ENCODE results near the gene SH3RF1. TPM values are rescaled to one million over a fixed set of nuclear protein-coding genes. Genes with fewer than 3 reads are reported as not detected.

SH3RF1 gene
- total and polyA plus RNA-seq, 10 of the 15 experiments (the other 5 are each of a cell fraction or from before 2014, with no cell fraction given): 4.5 to 22.5 (median 10.4) TPM

DNA sequence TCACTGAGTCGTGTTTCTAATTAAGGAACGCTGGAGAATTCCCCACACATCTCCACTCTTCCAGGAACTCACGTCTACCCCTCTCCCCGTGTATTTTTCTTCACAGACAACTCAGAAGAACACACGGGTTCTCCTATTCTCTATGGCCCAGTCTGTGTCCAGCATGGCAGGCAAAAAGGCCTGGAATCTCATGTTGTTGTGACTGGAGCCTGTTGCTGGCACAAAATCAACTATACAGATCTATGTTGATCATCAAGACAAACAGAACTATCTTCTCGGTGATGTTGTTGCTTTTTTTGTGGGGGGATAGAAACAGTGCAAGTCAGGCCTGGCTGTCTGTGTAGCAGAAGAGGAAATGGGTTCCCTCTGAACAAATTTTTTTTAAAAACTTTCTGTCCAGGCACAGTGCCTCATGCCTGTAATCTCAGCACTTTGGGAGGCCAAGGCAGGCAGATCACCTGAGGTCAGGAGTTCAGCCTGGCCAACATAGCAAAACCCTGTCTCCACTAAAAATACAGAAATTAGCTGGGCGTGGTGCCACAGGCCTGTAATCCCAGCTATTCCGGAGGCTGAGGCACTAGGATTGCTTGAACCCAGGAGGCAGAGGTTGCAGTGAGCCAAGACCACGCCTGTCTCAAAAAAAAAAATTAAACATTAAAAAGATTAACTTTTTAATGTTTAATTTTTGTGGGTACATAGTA lies 210.2 kb downstream of the SH3RF1 start:
- RAD21 ChIA-PET (ENCODE audit: unreplicated experiment): no interaction called here
- Histone ChIP-seq H3K36me3 (ENCODE audit: control insufficient read depth in 2 of 2, insufficient read depth in 2 of 2, low read length in 1 of 2) (no peaks in the 10 kb centered on the region), H4K20me1 (ENCODE audit: control insufficient read depth, insufficient read depth) (no peaks in the 10 kb centered on the region), H3K79me2 (ENCODE audit: control insufficient read depth, insufficient read depth, low read length) (no peaks in the 10 kb centered on the region), H3K4me1 (ENCODE audit: control insufficient read depth, insufficient read depth, low read length) (no peaks in the 10 kb centered on the region), H3K4me3 (no peak overlapping the region), H3K4me2 (ENCODE audit: control insufficient read depth, insufficient read depth) (no peak overlapping the region), H3K27ac (ENCODE audit: control insufficient read depth, insufficient read depth) (no peak overlapping the region), H3K9me3 (replicated peaks; ENCODE audit: control insufficient read depth, insufficient read depth, low read length) (no peaks in the 10 kb centered on the region), H2AFZ (ENCODE audit: control insufficient read depth, low read depth, low read length) (no peak overlapping the region), H3K9ac (ENCODE audit: control insufficient read depth, insufficient read depth, low read length) (no peak overlapping the region), H3K27me3 (replicated peaks in 1 of 2; ENCODE audit: control insufficient read depth in 2 of 2, insufficient read depth in 2 of 2, low read length in 1 of 2) (no peaks in the 10 kb centered on the region)
- CTCF ChIA-PET: interaction anchor here (0.7 to 0.8 kb wide), 2 partner anchors 13 to 218 kb away, joined by 3 read pairs; no protein-coding TSS in a partner anchor
- TF ChIP-seq ZZZ3 (IDR thresholded peaks at IDR 0.05; ENCODE audit: control insufficient read depth, insufficient read length, low read depth) (no peak), JUNB (IDR thresholded peaks at IDR 0.05) (no peak)
- POLR2A ChIA-PET: no interaction called here
- SMC1A ChIA-PET (ENCODE audit: uncharacterized antibody, unreplicated experiment): no interaction called here
- in situ Hi-C loops (cut with MboI): no loop called here
- DNase-seq (ENCODE audit: low read depth, low spot score) (no peak), FAIRE-seq (no peak), ATAC-seq (no peak)
- no TSS peak for BruUV-seq (replicated peaks)
- 33% methylated on average over 9 of the region's 9 CpGs for WGBS (ENCODE audit: insufficient coverage, insufficient replicate concordance, low lambda C conversion rate, missing lambda C conversion rate)
- intact Hi-C loops (cut with micrococcal nuclease; ENCODE audit: unreplicated experiment): no loop called here

- ChIA-PET POLR2A (interaction anchor here (0.5 to 0.7 kb wide), 2 partner anchors 502 to 1982 kb away, joined by 3 to 4 read pairs; no protein-coding TSS in a partner anchor), RAD21 (ENCODE audit: unreplicated experiment) (no interaction called here), CTCF (interaction anchor here (0.7 to 0.8 kb wide), 2 partner anchors 12 to 219 kb away, joined by 3 read pairs; no protein-coding TSS in a partner anchor), SMC1A (ENCODE audit: uncharacterized antibody, unreplicated experiment) (no interaction called here)
- FAIRE-seq: no peak
- no peak overlapping the region for H3K27ac ChIP-seq (ENCODE audit: control insufficient read depth, insufficient read depth)
- no peak overlapping the region for H3K4me2 ChIP-seq (ENCODE audit: control insufficient read depth, insufficient read depth)
- no peak for ATAC-seq
- no peaks in the 10 kb centered on the region for H3K4me1 ChIP-seq (ENCODE audit: control insufficient read depth, insufficient read depth, low read length)
- intact Hi-C loops (cut with micrococcal nuclease; ENCODE audit: unreplicated experiment) (no loop called here), in situ Hi-C loops (cut with MboI) (no loop called here)
- TF ChIP-seq JUND (IDR thresholded peaks at IDR 0.05; ENCODE audit: low read depth, low read length) (no peak), PAX5 (IDR thresholded peaks at IDR 0.05; ENCODE audit: borderline replicate concordance, low read depth, low read length) (no peak), SUPT20H (IDR thresholded peaks at IDR 0.05; ENCODE audit: borderline replicate concordance, control insufficient read depth, low read depth, low read length) (no peak), IKZF2 (IDR thresholded peaks at IDR 0.05) (no peak), ZNF384 (IDR thresholded peaks at IDR 0.05; ENCODE audit: borderline replicate concordance, low read depth, low read length) (no peak), ATF3 (IDR thresholded peaks at IDR 0.05; ENCODE audit: borderline replicate concordance, extremely low read depth, low read depth, low read length) (no peak), RAD51 (IDR thresholded peaks at IDR 0.05) (no peak)
- H3K79me2 ChIP-seq (ENCODE audit: control insufficient read depth, insufficient read depth, low read length): no peaks in the 10 kb centered on the region
- H4K20me1 ChIP-seq (ENCODE audit: control insufficient read depth, insufficient read depth): no peaks in the 10 kb centered on the region
- H2AFZ ChIP-seq (ENCODE audit: control insufficient read depth, low read depth, low read length): no peak overlapping the region
- no peak overlapping the region for H3K4me3 ChIP-seq
- H3K9me3 ChIP-seq (replicated peaks; ENCODE audit: control insufficient read depth, insufficient read depth, low read length): no peaks in the 10 kb centered on the region
- no TSS peak for BruUV-seq (replicated peaks)
- 69% methylated on average over 22 of the region's 22 CpGs for WGBS (ENCODE audit: insufficient coverage, insufficient replicate concordance, low lambda C conversion rate, missing lambda C conversion rate)
- no peak overlapping the region for H3K9ac ChIP-seq (ENCODE audit: control insufficient read depth, insufficient read depth, low read length)
- no peaks in the 10 kb centered on the region for H3K27me3 ChIP-seq (replicated peaks in 1 of 2; ENCODE audit: control insufficient read depth in 2 of 2, insufficient read depth in 2 of 2, low read length in 1 of 2)
- H3K36me3 ChIP-seq (ENCODE audit: control insufficient read depth in 2 of 2, insufficient read depth in 2 of 2, low read length in 1 of 2): no peaks in the 10 kb centered on the region
- no peak for DNase-seq (ENCODE audit: low read depth, low spot score)
Measured at GRCh38 chr4:169059306-169060211, 211.2 kb downstream of the SH3RF1 start.

Data from GM12878 (cell line).